ENCODE data around the gene LIMD2.

The LIMD2 gene

GRCh38 chr17:63701456-63701820 lies 1.5 kb upstream of the LIMD2 start:
- no peak for DNase-seq (ENCODE audit: low read depth)

- DNase-seq (ENCODE audit: low read depth), result no peak
These were observed 867 bp upstream of the LIMD2 start for GRCh38 chr17:63700528-63701455.

- no peak for DNase-seq (ENCODE audit: low read depth)
These were observed 863 bp downstream of the LIMD2 start for GRCh38 chr17:63698886-63699637.

GRCh38 chr17:63698381-63698885 lies 1.5 kb downstream of the LIMD2 start:
- DNase-seq (ENCODE audit: low read depth), result no peak

- DNase-seq (ENCODE audit: low read depth), result no peak
These were observed 2.3 kb downstream of the LIMD2 start for GRCh38 chr17:63697341-63698286.

GRCh38 chr17:63696381-63696961 lies 3.5 kb downstream of the LIMD2 start:
- peak; percentile 20 for DNase-seq (ENCODE audit: low read depth)

- DNase-seq (ENCODE audit: low read depth), result no peak
These were observed 4.0 kb downstream of the LIMD2 start for GRCh38 chr17:63695889-63696288.

GRCh38 chr17:63694950-63695773 lies 4.8 kb downstream of the LIMD2 start:
- no peak for DNase-seq (ENCODE audit: low read depth)

- DNase-seq (ENCODE audit: low read depth), result no peak
These were observed 5.5 kb downstream of the LIMD2 start for GRCh38 chr17:63694229-63694949.

- DNase-seq (ENCODE audit: low read depth), result no peak
These were observed 6.4 kb downstream of the LIMD2 start for GRCh38 chr17:63693411-63694113.

- no peak for DNase-seq (ENCODE audit: low read depth)
These were observed 7.6 kb downstream of the LIMD2 start for GRCh38 chr17:63692195-63692816.

- no peak for DNase-seq (ENCODE audit: low read depth)
These were observed 10.4 kb downstream of the LIMD2 start for GRCh38 chr17:63689479-63689878.

GRCh38 chr17:63688396-63689020 lies 11.4 kb downstream of the LIMD2 start:
- no peak for DNase-seq (ENCODE audit: low read depth)

- no peak for DNase-seq (ENCODE audit: low read depth)
These were observed 13.7 kb downstream of the LIMD2 start for GRCh38 chr17:63686138-63686685.

- DNase-seq (ENCODE audit: low read depth), result no peak
These were observed 14.3 kb downstream of the LIMD2 start for GRCh38 chr17:63685578-63685977.

- no peak for DNase-seq (ENCODE audit: low read depth)
These were observed 14.9 kb downstream of the LIMD2 start for GRCh38 chr17:63685041-63685440.

- DNase-seq (ENCODE audit: low read depth), result no peak
These were observed 16.9 kb downstream of the LIMD2 start for GRCh38 chr17:63682981-63683380.

GRCh38 chr17:63682441-63682840 lies 17.5 kb downstream of the LIMD2 start:
- no peak for DNase-seq (ENCODE audit: low read depth)
